ENCODE results near the gene GALNT17. TPM values are rescaled to one million over a fixed set of nuclear protein-coding genes. Genes with fewer than 3 reads are reported as not detected.

Gene GALNT17
- total RNA-seq, 1 donor from 2014 or later = 1.7 TPM

DNA sequence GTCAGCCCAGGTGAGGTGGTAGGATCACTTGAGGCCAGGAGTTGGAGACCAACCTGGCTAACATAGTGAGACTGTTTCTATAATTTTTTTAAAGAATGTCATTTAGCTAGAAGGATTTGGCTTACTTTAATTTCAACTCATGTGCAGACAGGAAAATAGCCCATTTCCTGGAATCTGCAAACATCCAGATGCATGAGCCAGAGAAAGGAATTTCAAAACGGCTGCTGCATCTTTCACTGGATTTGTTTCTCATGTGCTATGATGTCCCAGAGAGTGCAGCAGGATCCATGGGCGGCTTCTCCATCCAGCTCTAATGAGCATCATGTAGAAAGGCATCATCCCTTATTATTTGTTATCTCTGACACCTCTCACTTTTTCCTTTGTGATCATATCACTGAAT is 149.3 kb downstream of the GALNT17 start:
- DNase-seq (ENCODE audit: low spot score) = no peak

DNA sequence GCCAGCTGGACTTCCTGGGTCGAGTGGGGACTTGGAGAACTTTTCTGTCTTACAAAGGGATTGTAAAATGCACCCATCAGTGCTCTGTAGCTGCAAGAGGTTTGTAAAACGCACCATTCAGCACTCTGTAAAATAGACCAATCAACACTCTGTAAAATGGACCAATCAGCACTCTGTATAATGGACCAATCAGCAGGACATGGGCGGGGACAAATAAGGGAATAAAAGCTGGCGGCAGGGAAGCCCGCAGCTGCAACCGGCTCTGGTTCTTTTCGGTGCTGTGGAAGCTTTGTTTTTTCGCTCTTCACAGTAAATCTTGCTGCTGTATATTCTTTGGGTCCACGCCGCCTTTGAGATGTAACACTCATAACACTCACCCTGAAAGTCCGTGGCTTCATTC is 151.9 kb downstream of the GALNT17 start:
- DNase-seq (ENCODE audit: low spot score) = no peak

DNA sequence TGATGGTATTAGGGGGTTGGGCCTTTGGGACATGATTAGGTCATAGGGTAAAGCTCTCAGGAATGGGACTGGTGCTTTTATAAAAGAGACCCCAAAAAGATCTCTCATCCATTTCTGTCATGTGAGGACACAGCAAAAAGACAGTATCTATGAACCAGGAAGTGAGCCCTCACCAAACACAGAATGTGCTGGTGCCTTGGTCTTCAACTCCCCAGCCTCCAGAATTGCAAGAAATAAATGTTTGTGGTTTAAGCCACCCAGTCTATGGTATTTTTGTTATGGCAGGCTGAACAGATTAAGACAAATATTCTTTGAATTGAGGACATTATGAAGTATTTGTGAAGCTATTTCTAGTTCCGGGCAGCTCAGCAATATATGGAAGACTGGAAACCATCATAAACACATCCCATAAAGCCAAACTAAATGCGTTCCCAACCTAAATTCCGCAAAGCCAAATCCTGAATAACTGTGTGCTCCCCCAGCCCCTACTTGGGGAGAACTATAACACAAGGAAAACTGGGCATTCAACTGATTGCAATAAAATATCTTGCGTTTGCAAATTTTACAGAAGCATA is 153.7 kb downstream of the GALNT17 start:
- no peak for DNase-seq (ENCODE audit: low spot score)

DNA sequence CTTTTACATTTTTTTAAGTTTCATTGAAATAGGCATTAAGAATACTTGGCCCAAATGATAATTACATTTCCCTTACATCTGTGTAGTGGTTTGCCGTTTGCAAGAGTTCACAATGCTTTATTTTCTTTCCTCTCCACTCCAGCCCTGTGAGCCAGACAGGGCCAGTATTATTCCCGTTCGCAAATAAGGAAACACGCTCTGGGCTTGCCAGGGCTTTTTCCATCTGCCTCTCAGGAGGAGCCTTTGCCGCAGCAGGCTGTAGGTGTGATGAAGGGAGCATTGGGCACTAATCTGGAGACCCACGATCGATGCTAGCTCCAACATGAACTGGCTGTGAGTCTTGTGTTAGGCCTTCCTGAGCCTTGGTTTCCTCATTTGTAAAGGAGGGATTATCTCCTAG is 154.4 kb downstream of the GALNT17 start:
- DNase-seq (ENCODE audit: low spot score) = no peak

DNA sequence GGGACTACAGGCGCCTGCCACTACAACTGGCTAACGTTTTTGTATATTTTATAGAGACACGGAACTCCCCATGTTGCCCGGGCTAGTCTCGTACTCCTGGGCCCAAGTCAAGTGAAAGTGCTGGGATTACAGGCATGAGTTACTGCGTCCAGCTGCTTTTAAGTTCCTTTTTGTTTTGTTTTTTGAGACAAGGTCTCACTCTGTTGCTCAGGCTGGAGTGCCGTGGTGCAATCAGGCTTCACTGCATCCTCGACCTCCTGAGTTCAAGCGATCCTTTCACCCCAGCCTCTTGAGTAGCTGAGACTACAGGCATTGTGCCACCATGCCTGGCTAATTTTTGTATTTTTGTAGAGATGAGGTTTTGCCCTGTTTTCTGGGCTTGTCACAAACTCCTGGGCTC is 155.0 kb downstream of the GALNT17 start:
- DNase-seq (ENCODE audit: low spot score) = no peak

DNA sequence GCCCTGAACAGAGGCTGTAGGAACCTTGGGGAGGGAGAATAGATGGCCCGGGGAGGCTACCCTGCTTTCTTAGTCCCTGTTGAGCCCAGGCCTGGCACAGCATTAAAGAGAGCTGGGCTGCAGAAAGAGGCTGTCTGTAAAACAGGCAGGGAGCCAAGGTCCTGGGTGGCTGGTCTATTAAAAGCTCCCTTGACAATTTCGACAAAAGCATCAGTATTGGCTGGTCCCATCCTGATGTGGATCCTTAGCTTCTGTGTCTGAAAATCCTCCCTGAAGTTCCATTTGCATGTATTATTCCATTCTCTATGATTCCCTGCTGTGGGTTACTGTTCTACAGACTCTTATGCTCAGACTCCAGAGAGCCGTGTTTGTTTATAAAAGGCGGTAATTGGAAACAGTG is 158.5 kb downstream of the GALNT17 start:
- no peak for DNase-seq (ENCODE audit: low spot score)

DNA sequence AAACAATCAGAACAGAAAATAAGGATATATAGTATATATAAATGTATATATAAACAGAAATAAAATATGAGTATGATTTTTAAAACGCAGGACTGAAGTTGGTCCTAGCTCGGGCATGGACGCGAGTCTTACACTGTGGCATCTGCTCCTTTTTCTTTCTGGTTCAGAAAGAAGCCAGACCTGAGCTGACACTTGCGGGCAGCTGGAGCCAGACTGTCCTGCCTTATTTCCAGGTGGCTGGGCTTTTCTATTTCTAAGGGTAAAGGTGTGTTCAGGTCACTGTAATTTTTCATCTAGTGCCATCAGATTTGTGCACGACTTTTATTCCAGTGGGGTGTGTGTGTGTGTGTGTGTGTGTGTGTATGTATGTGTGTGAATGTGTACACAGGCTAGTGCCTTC is 166.4 kb downstream of the GALNT17 start:
- no peak for DNase-seq (ENCODE audit: low spot score)

DNA sequence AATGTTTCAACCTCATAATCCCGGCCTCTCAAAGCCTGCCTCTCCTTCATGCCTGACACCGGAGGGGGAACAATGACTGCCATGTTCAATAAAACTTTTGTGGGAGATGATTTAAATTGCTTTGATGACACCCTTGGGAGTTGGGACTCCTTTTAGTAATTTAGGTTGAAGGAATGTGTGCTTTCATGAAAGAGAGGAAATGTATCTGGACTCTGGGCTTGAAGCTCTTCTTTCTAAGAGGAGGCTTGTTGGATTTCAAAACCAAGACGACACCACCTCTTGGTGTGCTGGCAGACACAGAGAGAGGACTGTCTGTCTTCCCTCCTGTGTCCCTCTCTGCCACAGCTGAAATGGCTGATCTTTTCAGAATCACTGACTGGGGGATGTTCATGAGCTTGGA is 168.1 kb downstream of the GALNT17 start:
- DNase-seq (ENCODE audit: low spot score) = no peak

DNA sequence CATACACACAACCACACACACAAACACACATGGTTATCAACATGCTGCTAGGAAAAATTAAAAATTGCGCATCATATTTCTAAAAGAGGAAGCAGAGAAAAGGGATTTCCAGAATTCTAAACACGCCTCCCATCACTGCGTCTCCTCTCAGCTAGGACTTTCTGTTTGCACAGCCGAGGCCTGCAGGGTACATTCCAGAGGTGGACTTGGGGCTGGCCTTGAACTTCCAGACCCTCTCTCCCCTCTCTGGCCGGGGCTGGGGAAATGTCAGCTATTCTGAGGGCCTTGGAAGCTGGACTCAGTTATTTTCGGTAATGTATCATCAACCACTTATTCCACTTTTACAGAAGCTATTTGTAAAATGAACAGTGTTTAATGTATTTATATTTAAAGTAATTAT is 168.7 kb downstream of the GALNT17 start:
- no peak for DNase-seq (ENCODE audit: low spot score)

DNA sequence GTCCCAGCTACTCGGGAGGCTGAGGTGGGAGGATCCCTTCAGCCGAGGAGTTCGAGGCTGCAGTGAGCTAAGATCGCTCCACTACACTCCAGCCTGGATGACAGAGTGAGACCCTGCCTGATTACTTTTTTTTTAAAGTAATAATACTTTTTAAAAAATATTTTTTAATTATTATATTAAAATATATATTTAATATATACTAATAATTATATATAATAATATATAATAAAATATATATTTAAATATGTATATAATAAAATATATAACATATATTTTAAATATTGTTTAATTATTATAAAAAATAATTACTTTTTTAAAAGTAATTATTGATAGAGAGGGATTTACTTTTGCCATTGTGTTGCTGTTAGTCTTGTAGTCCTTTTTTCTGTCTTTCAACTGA is 169.2 kb downstream of the GALNT17 start:
- DNase-seq (ENCODE audit: low spot score) = no peak

DNA sequence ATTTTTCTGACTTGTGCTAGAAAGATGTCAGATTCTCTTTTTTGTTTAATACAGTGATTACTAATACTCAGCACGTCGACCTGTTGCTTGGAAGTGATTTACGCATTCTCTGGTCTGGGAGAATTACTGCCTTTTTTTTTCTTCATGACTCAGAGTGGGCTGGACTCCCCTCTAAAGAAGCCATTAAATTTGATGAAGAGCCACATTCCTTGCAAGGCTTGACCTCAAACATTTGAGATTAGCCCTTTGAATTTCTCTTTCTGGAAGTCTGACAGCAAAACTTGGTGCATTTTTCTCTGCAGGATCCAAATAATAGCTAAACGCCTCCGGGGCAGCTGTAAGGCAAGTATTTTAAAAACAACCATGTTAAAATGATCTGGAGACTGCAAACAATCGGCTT is 171.6 kb downstream of the GALNT17 start:
- no peak for DNase-seq (ENCODE audit: low spot score)

DNA sequence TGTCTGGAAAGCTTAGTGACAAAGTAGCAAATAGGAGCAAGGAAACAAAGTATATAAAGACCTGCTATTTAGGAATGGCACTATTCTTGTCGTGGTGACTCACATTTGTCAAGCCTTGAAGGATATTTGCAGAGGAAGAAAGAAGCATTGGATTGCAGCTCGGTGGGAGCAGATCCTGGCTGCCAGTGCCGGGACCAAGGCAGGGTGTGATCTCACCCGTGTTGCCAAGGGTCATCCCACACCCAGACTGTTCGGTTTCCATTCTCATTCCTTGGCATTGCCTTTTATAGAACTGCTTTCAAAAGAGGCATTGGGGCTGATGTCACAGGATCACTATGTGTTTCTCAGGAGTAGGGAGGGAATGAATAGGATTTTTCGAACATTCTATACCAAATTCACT is 176.2 kb downstream of the GALNT17 start:
- peak; percentile 14 for DNase-seq (ENCODE audit: low spot score)

DNA sequence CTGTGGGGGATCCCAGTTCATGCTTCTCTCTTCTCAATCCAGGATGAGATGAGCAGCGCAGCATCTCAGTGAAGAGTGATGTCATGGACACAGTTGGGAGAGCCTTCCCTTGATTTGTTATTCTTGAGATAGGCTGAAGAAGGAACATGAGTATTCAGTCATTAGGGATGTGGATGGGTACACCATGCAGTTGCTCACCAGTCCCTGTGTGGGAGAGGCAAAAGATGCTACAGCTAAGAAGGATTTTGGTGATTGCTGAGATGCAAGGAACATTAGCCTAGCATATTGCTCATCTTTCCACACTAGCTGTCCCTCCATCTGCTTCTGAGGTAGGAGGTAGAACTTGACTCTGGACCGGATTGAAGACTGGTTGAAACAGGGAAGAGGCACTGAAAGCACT is 179.6 kb downstream of the GALNT17 start:
- DNase-seq (ENCODE audit: low spot score) = no peak

DNA sequence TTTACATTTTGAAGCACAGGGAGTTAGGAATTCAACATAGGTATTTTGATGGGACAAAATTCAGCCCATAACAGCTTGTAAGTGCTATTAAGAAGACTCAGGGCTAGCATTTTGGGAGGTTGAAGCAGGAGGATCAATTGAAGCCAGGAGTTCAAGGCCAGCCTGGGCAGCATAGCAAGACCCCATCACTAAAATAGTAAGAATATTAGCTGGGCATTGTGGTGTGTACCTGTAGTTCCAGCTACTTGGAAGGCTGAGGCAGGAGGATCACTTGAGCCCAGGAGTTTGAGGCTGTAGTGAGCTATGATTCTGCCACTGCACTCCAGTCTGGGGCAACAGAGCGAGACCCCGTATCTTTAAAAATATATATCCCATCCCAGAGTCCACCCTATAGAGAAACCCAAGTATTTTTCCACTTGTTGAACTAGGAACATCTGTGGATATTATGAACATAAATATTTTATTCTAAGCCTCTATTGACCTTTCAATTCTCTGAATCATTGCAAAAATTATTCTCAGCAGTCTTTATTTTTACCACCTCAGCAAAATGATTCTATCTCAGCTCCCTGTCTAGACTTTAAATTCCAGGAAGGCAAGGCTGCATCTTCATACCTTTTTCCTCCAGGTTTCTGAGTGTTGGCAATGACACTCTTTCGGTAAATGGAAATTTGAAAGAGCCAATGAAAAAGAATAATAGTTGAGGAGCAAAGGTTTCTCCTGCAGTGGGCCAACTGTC is 181.0 kb downstream of the GALNT17 start:
- no peak for DNase-seq (ENCODE audit: low spot score)

DNA sequence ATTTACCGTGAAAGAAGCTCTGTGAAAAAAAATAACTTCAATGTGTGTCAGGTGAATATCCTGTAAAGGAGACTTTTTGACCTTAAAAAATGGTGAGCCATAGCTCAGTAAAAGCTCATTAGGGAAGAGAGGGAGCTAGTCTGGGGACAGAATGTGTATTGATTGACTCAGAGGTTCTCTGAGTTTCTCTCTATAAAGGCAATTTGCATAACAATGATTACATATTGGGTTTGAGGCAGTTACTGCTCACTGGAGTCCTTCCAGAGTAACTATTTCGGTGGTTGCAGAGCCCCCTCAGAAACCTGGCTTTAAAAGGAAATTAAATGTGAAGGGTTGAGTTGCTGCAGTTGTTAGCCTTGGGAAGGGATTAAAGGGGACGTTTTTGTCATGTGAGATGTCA is 181.6 kb downstream of the GALNT17 start:
- no peak for DNase-seq (ENCODE audit: low spot score)

DNA sequence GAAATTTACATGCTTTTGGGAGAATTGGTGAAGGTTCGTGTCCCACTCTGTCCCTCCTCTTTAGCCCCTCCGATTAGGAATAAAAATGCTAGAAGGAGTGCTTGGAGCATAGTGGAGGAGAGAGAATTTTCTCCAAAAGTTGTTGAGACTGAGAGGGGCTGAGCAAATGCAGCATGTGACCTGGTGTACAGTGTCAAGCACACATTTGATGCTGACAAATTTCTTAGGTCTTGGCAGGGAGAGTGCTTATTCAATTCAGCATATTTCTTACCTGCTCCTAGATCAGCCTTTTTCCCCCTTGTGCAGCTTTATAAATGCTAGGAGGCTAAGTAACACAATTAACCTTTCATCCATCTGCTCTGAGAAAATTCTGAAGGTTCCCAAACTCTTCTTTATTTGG is 189.0 kb downstream of the GALNT17 start:
- DNase-seq (ENCODE audit: low spot score) = no peak

DNA sequence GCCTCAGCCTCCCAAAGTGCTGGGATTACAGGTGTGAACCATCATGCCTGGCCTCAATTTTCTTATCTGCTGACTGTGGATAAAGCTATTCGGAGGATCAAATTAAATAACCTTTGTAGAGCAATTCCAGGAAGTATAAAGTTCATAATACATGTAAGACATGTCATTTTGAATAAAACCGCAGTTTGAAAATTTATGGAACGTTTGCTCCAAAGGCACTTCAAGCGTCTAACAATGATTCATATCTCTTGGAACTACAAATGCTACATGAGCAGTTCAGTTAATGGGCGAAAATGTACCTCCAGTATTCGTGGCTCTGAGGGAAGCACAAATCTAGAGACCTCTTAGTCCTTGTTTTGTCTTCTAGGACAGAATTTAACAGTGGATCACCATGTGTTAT is 190.3 kb downstream of the GALNT17 start:
- no peak for DNase-seq (ENCODE audit: low spot score)

DNA sequence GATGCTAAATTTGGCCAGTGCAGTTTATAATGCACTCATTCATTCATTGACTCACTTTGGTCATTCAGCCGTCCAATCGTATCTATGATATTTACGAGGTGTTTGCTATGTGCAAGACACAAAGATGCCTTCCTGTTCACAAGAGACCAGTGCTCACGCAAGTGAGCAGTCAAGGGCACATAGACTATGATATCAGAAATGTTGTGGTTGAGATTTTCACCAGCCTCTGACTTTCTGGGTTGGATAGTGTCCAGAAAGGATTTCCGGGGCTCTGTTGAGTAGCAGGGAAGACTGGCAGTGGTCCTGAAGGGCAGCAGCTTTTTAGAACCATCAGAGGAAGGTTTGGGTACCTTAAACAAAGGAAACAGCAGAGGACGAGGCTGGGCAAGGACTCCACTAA is 191.8 kb downstream of the GALNT17 start:
- DNase-seq (ENCODE audit: low spot score) = no peak

DNA sequence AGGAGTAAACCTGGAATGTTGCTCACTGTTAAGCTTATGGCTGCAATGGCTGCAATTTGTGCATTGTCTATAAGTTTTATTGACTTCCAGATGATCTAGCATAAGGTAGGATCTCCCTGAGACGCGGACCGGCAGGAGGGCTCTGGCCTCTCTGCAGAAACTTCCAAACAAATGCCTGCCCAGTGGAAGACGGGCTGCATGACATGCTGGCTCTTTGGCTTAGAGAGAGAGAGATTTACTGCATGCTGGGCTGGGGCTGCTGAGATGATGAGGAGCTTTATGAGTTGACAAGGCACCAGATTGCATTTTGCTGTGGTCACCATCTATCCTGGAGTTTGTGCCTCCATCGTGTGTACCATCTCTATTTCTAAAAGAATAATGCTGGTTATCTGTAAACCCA is 193.2 kb downstream of the GALNT17 start:
- DNase-seq (ENCODE audit: low spot score) = no peak

DNA sequence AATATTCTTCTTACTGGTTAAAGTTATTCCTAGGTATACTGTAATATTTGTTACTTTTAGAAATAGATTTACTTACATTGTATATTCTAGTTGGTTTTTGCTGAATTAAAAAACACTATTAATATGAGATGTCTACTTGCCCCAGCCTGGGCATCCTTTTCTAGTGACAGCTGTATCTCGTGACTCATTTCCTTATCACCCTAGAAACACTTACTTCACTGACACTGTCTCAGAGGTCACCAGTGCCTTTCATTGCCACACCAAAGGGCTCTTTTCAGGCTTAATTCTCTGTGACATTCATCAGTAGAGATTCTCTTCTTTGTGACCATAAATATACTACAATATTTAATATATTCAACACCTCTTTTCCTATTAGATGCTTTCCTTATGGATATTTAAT is 194.7 kb downstream of the GALNT17 start:
- no peak for DNase-seq (ENCODE audit: low spot score)

DNA sequence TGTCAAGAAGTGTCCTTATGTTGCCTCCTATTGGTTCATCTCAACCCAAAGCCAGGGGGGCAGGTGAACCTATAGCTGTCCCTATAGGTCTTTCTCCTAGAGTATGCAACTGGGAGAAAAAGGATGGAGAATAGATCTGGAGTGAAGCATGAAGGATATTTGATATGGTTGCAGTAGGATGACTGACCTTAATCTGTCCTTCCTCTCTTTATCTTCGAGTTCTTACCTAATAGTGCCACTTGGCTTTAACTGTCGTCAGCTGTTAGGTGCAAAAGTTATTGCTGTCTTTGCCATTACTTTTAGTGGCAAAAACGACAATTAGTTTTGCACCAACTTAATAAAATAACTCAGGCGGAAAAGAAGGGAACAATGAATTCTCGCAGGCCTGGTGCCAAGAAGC is 196.0 kb downstream of the GALNT17 start:
- no peak for DNase-seq (ENCODE audit: low spot score)

DNA sequence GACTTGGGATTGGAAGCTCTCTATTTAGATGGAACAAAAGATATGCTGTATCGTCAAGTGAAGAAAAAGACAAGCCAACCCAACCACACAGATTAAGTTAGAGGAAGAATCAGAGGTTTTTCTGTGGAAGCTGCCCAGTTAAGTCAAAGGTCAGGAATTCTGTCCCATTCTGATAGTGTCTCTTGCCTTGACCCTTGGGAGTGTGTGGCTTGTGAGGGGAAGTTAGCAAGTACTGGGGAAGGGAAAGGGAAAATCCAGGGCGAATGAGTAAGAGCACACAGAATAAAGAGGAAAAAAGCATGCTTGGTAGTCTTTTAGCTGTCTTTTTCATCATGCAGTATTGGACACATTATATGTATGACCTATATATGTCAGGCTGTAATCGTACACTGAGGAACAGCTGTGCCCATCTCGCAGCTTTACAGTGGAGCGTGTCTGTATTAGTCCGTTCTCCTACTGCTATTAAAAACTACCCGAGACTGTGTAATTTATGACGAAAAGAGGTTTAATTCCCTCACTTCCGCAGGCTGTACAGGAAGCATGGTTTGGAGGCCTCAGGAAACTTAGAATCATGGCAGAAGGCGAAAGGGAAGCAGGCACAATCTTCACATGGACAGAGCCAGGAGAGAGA is 197.2 kb downstream of the GALNT17 start:
- no peak for DNase-seq (ENCODE audit: low spot score)

DNA sequence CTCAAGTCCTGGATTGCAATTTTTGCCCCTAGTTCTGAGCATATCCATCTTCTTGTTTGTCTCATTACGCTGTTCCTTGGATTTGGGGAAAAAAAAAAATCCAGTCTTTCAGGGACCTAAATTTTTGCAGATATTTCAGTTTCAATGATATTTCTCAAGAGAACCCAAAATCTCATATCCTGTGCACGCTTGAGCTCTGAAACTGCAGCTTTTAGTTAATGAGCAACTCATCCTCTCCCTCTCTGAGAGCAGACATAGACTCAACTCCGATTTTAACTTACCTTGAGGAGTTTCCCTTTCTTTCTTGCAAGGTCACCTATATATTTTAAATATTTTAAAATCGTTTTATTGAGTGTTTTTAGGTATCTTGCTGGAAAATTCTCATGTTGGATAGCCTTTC is 200.3 kb downstream of the GALNT17 start:
- DNase-seq (ENCODE audit: low spot score) = no peak

DNA sequence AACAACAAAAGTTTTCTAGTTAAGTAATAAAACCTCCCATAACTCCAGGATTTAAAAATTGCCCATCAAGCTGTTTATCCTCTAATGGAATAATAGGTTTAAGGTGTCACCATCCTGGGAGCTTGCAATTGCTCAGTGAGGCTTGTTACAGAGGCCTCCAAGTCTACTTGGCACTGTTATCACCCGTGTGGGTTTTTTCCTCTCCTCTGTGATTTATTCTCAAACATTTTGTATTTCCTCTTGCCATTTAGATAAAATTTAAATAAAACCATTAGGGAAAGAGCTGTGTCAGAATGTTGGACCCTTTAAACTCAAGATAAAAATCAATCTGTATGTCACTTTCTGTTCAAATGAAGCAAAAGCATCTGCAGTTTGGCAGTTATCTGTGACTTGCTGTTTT is 202.6 kb downstream of the GALNT17 start:
- no peak for DNase-seq (ENCODE audit: low spot score)
